ENCODE data around the gene DMD.

The DMD gene

DNA sequence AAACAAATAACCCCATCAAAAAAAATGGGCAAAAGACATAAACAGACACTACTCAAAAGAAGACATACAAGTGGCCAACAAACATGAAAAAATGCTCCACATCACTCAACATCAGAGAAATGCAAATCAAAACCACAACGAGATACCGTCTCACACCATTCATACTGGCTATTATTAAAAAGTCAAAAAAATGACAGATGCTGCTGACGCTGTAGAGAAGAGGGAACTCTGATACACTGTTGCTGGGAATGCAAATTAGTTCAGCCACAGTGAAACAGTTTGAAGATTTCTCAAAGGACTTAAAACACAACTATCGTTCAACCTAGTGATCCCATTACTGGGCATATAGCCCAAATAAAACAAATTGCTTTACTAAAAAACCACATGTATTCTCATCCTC lies 1468.3 kb downstream of the DMD start:
- Histone ChIP-seq H3K27me3 (ENCODE audit: insufficient read depth, low read length) (no peaks in the 10 kb centered on the region), H3K4me1 (ENCODE audit: insufficient read depth, low read length) (no peaks in the 10 kb centered on the region; the same call in 1 of the 2 replicates), H3K9me3 (ENCODE audit: insufficient read depth, low read depth, low read length) (no peaks in the 10 kb centered on the region), H3K4me3 (ENCODE audit: low read length) (no peak overlapping the region), H3K27ac (ENCODE audit: low read length) (no peak overlapping the region), H3K9ac (ENCODE audit: low read depth, low read length) (no peak overlapping the region), H3K36me3 (ENCODE audit: insufficient read depth, low read depth, low read length) (no peaks in the 10 kb centered on the region)

DNA sequence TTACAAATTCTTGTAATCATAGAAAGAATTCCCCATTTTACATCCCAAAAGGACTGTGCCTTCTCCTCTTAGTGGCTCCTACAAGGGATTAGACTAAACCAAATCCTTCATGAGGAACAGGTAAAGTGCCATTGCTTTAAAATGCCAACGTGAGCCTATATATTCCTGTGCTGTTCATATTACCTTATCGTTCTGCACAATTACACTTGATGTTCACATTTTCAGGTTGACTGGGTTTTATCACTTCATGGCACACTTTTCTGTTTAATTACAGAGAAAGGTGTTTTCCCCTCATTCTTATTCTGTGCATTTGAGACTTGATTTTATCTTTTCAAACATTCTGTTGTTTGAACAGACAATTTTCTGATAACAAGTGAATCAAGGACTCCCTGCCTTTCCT lies 1493.9 kb downstream of the DMD start:
- Histone ChIP-seq H3K36me3 (ENCODE audit: insufficient read depth, low read depth, low read length) (no peaks in the 10 kb centered on the region), H3K9me3 (ENCODE audit: insufficient read depth, low read depth, low read length) (no peaks in the 10 kb centered on the region), H3K27me3 (ENCODE audit: insufficient read depth, low read length) (no peaks in the 10 kb centered on the region), H3K4me3 (ENCODE audit: low read length) (no peak overlapping the region), H3K27ac (ENCODE audit: low read length) (no peak overlapping the region), H3K4me1 (ENCODE audit: insufficient read depth, low read length) (no peaks in the 10 kb centered on the region), H3K9ac (ENCODE audit: low read depth, low read length) (no peak overlapping the region)

DNA sequence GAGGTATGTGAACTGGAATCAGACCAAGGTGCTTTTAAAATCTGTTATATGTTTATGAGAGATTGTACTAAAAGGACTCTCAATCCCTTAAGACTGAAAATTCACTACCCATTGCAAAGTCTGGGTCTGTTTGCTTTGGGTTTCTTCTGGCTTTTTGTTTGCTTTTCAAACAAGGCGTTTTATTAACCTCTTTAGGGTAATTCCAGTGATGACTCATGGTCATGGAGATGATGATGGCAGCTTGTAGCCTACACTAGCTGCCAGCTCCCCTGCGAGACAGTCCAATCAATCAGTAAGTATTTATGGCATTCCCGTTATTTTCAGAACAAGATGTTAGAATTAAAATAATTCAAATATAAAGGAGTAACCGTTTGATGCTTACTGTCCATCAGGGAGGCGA lies 1495.7 kb downstream of the DMD start:
- Histone ChIP-seq H3K4me3 (ENCODE audit: low read length) (no peak overlapping the region), H3K9ac (ENCODE audit: low read depth, low read length) (no peak overlapping the region), H3K27me3 (ENCODE audit: insufficient read depth, low read length) (no peaks in the 10 kb centered on the region), H3K4me1 (ENCODE audit: insufficient read depth, low read length) (no peaks in the 10 kb centered on the region), H3K27ac (ENCODE audit: low read length) (no peak overlapping the region), H3K9me3 (ENCODE audit: insufficient read depth, low read depth, low read length) (no peaks in the 10 kb centered on the region), H3K36me3 (ENCODE audit: insufficient read depth, low read depth, low read length) (no peaks in the 10 kb centered on the region)

DNA sequence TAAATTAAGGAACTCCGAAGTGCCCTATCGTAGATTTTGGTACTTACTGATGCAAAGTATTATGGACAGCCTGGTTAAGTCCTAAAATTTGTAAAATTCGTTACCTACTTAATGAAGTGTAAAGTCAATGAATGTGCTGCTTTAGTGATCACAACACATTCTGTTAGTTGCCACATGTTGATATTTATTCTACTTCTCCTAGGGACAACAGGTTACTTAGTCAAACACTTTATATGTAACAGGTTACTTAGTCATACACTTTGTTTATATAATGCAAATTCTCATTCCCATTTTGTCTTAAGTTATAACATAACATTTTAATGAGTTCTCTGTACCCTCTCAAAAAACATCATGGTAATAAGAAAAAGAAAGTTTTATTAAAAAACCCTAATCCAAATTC lies 1496.6 kb downstream of the DMD start:
- H3K4me1 ChIP-seq (ENCODE audit: insufficient read depth, low read length), result no peaks in the 10 kb centered on the region
- H3K27me3 ChIP-seq (ENCODE audit: insufficient read depth, low read length), result no peaks in the 10 kb centered on the region

DNA sequence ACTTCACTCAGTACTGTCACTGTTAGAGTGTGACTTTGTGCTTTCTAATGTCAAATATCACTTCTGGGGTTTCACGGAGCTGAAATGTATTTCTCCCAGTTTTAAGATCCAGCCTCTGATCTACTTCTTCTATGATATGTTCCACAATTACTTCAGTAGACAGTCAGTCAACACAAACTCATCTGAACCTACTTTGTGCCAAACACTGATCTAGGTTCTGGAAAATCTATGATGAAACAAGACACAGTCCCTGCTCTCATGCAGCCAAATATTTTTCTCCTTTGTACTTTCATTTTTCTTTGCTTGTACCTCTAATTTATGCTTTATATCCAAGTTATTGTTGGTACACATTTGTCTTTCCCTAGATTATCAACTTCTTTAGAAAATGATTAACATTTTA lies 1498.2 kb downstream of the DMD start:
- H3K9ac ChIP-seq (ENCODE audit: low read depth, low read length), result no peak overlapping the region
- no peak overlapping the region for H3K27ac ChIP-seq (ENCODE audit: low read length)

More for the DNA sequence above, 1496.6 kb downstream of the DMD start:
- no peak overlapping the region for H3K27ac ChIP-seq (ENCODE audit: low read length)
- H3K9ac ChIP-seq (ENCODE audit: low read depth, low read length), result no peak overlapping the region
- no peak overlapping the region for H3K4me3 ChIP-seq (ENCODE audit: low read length)
- H3K36me3 ChIP-seq (ENCODE audit: insufficient read depth, low read depth, low read length), result no peaks in the 10 kb centered on the region
- H3K9me3 ChIP-seq (ENCODE audit: insufficient read depth, low read depth, low read length), result no peaks in the 10 kb centered on the region

DNA sequence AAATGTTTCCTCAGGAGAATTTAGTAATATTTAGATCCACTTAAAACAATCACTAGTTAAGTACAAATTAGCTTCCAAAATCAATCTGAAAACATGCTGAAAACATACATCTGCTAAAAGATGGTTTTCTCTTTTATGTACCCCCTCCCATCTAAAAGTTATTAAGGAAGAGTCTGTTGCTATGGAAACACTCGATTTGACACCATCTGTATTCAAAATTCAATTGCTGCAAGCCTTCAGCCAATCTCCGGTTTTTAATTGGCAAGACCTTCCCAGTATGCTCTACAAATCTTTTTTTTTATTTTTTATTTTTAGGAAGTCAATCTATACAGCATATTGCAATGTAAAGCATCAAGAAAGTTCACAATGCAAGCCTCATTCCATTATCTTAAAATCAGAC lies 1500.2 kb downstream of the DMD start:
- Histone ChIP-seq H3K9me3 (ENCODE audit: insufficient read depth, low read depth, low read length) (no peaks in the 10 kb centered on the region), H3K4me1 (ENCODE audit: insufficient read depth, low read length) (no peaks in the 10 kb centered on the region), H3K9ac (ENCODE audit: low read depth, low read length) (no peak overlapping the region), H3K36me3 (ENCODE audit: insufficient read depth, low read depth, low read length) (no peaks in the 10 kb centered on the region), H3K27ac (ENCODE audit: low read length) (no peak overlapping the region), H3K27me3 (ENCODE audit: insufficient read depth, low read length) (no peaks in the 10 kb centered on the region), H3K4me3 (ENCODE audit: low read length) (no peak overlapping the region)

More for the DNA sequence above, 1498.2 kb downstream of the DMD start:
- H3K4me1 ChIP-seq (ENCODE audit: insufficient read depth, low read length), result no peaks in the 10 kb centered on the region
- no peaks in the 10 kb centered on the region for H3K27me3 ChIP-seq (ENCODE audit: insufficient read depth, low read length)
- H3K36me3 ChIP-seq (ENCODE audit: insufficient read depth, low read depth, low read length), result no peaks in the 10 kb centered on the region
- H3K4me3 ChIP-seq (ENCODE audit: low read length), result no peak overlapping the region
- H3K9me3 ChIP-seq (ENCODE audit: insufficient read depth, low read depth, low read length), result no peaks in the 10 kb centered on the region

DNA sequence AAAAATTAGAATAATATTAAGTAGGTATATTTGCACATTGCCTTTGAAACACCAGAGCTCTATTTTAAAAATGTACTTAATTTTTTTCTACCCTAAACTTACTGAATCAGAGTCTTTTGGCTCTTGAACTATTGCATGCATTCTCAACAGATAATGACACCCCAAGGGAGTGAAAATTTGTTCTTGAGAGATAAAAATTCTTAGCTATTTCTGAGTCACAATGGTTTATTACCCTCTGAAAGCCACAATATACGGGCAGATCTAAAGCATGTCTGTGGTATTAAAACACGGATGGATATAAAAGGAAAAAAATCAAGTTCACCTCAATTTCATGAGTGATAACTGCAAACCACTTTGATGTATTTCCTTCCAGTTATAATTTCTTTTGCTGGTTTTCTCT lies 1503.2 kb downstream of the DMD start:
- no peaks in the 10 kb centered on the region for H3K4me1 ChIP-seq (ENCODE audit: insufficient read depth, low read length)
- no peak overlapping the region for H3K9ac ChIP-seq (ENCODE audit: low read depth, low read length)
- H3K9me3 ChIP-seq (ENCODE audit: insufficient read depth, low read depth, low read length), result no peaks in the 10 kb centered on the region
- no peaks in the 10 kb centered on the region for H3K36me3 ChIP-seq (ENCODE audit: insufficient read depth, low read depth, low read length)
- no peak overlapping the region for H3K27ac ChIP-seq (ENCODE audit: low read length)
- no peak overlapping the region for H3K4me3 ChIP-seq (ENCODE audit: low read length)
- H3K27me3 ChIP-seq (ENCODE audit: insufficient read depth, low read length), result no peaks in the 10 kb centered on the region

DNA sequence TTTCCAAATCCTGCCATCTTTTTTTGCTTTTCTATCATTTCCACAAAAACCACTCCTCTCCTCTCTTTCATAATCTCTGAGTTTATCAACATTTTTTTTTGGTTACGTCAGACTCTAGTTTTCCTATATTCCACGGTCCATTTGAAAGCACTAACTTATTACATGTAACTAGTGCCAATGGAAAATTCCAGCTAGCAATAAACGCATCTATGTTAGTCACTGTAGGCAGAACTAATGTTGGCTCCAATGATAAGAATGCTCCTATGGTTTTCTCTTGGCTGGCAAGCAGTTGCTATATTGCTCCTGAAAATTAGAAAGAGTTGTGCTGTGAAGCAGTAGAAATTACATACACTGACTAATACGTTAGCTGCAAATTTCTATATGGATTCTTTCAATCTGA lies 1504.9 kb downstream of the DMD start:
- no peak overlapping the region for H3K27ac ChIP-seq (ENCODE audit: low read length)
- H3K36me3 ChIP-seq (ENCODE audit: insufficient read depth, low read depth, low read length), result no peaks in the 10 kb centered on the region
- H3K9ac ChIP-seq (ENCODE audit: low read depth, low read length), result no peak overlapping the region
- H3K27me3 ChIP-seq (ENCODE audit: insufficient read depth, low read length), result no peaks in the 10 kb centered on the region
- H3K4me3 ChIP-seq (ENCODE audit: low read length), result no peak overlapping the region
- H3K4me1 ChIP-seq (ENCODE audit: insufficient read depth, low read length), result no peaks in the 10 kb centered on the region
- H3K9me3 ChIP-seq (ENCODE audit: insufficient read depth, low read depth, low read length), result no peaks in the 10 kb centered on the region

DNA sequence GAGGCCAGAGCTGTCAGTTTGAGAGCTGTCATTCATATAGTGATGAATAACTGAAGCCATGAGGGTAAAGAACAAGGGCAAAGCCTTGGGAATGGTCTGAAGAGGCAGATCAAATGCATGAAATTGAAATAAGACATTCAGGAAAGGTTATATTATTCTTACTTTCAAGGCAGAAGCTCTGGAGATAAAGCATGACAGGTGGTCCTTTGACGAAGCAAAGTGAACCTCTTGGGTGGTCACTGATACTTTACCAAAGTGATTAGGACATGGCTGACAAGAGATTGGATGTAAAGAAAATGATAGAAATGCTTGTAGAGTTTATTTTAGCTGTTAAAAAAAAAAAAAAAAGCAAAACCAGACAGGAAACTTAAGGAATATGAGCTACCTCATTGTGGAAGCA lies 1505.5 kb downstream of the DMD start:
- no peaks in the 10 kb centered on the region for H3K9me3 ChIP-seq (ENCODE audit: insufficient read depth, low read depth, low read length)
- H3K36me3 ChIP-seq (ENCODE audit: insufficient read depth, low read depth, low read length), result no peaks in the 10 kb centered on the region
- H3K9ac ChIP-seq (ENCODE audit: low read depth, low read length), result no peak overlapping the region

DNA sequence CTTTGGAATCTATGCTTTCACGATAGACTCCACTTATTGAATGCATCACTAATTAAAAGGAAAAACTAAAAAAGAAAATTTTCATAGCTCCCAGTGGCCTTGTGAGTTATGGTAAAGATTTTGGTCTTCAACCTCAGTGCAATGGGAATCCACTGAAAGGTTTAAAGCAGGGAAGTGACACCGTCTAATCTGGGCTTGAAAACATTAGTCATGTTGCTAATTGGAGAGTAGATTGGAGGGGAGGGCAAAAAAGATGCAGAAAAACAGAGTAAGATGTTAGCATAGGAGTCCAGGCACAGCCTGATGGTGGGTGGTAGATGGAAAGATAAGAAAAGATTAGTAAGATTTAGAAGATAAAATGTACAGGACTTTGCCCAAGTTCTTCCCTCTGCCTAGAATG lies 1506.4 kb downstream of the DMD start:
- H3K9me3 ChIP-seq (ENCODE audit: insufficient read depth, low read depth, low read length), result no peaks in the 10 kb centered on the region
- H3K9ac ChIP-seq (ENCODE audit: low read depth, low read length), result no peak overlapping the region
- H3K27me3 ChIP-seq (ENCODE audit: insufficient read depth, low read length), result no peaks in the 10 kb centered on the region
- no peak overlapping the region for H3K27ac ChIP-seq (ENCODE audit: low read length)
- no peak overlapping the region for H3K4me3 ChIP-seq (ENCODE audit: low read length)
- H3K4me1 ChIP-seq (ENCODE audit: insufficient read depth, low read length), result no peaks in the 10 kb centered on the region
- no peaks in the 10 kb centered on the region for H3K36me3 ChIP-seq (ENCODE audit: insufficient read depth, low read depth, low read length)

More for the DNA sequence above, 1505.5 kb downstream of the DMD start:
- Histone ChIP-seq H3K4me3 (ENCODE audit: low read length) (no peak overlapping the region), H3K4me1 (ENCODE audit: insufficient read depth, low read length) (no peaks in the 10 kb centered on the region), H3K27ac (ENCODE audit: low read length) (no peak overlapping the region), H3K27me3 (ENCODE audit: insufficient read depth, low read length) (no peaks in the 10 kb centered on the region)

DNA sequence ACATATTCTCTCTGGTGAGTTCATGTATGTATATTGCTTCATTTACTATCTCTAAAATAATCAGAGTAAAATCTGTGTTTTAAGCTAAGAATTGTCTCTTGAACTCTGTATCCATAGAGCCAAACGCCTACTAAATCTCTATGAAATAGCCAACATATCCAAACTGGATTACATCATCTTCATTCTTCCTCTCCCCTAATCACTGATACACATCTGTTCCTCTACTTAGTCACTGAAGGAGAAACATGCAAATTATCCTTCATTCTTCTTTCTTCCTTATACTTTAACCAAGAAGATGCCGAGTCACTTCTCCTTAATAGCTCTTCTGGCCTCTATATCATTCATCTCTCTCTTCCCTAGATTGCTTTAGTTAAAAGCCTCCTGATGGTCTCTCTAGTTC lies 1509.1 kb downstream of the DMD start:
- H3K27ac ChIP-seq (ENCODE audit: low read length), result no peak overlapping the region
- no peak overlapping the region for H3K4me3 ChIP-seq (ENCODE audit: low read length)
- H3K36me3 ChIP-seq (ENCODE audit: insufficient read depth, low read depth, low read length), result no peaks in the 10 kb centered on the region
- H3K9me3 ChIP-seq (ENCODE audit: insufficient read depth, low read depth, low read length), result no peaks in the 10 kb centered on the region
- no peaks in the 10 kb centered on the region for H3K27me3 ChIP-seq (ENCODE audit: insufficient read depth, low read length)
- no peaks in the 10 kb centered on the region for H3K4me1 ChIP-seq (ENCODE audit: insufficient read depth, low read length)
- no peak overlapping the region for H3K9ac ChIP-seq (ENCODE audit: low read depth, low read length)

DNA sequence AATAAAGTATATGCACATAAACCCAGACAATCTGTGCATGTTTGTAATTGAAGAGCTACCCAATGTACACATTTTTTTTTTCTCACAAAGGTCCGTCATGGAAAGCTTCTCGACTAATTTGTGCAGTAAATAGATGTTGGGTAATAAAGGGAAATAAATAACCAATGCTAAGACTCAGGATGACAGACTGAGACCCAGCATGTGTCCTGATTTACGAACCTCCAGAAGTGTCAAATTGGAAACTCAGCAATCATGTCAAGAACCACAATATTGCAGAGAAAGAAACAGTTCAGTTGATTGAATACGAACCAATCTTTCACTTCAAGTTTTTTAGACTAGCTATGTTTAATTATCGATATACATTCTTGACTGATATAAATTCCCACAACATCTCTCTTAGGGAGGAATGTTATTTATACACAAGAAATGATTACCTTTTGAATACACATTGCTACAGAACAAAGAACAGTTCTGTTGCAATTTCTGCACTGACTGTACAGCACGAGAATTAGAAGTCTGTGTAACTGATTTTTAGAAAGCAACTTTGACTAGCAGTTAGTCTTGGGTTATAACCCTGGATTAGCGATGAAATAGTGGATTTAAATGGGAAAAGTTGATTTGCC lies 1513.9 kb downstream of the DMD start:
- H3K27ac ChIP-seq (ENCODE audit: low read length), result no peak overlapping the region
- no peaks in the 10 kb centered on the region for H3K36me3 ChIP-seq (ENCODE audit: insufficient read depth, low read depth, low read length)
- H3K9me3 ChIP-seq (ENCODE audit: insufficient read depth, low read depth, low read length), result no peaks in the 10 kb centered on the region
- H3K4me3 ChIP-seq (ENCODE audit: low read length), result no peak overlapping the region
- no peaks in the 10 kb centered on the region for H3K27me3 ChIP-seq (ENCODE audit: insufficient read depth, low read length)
- H3K4me1 ChIP-seq (ENCODE audit: insufficient read depth, low read length), result no peaks in the 10 kb centered on the region
- H3K9ac ChIP-seq (ENCODE audit: low read depth, low read length), result no peak overlapping the region

Measured in iPS-20b (cell line).